HEK293 (cell line): ENCODE data around the gene CAB39.

Experiments
- BCL11A ChIP-seq: fragments of 450-650 bp; formaldehyde crosslinking; IDR thresholded peaks from 2 replicates; pipeline ENCODE4 v1.5.1; 2016; ENCODE audit warnings: low read depth, missing biosample characterization, missing genetic modification characterization
- ZBTB21 ChIP-seq: fragments of 450-650 bp; formaldehyde crosslinking; IDR thresholded peaks from 2 replicates; pipeline ENCODE4 v1.5.1; 2017; ENCODE audit warnings: missing biosample characterization, missing genetic modification characterization
- ZNF266 ChIP-seq: fragments of 450-650 bp; formaldehyde crosslinking; IDR thresholded peaks from 2 replicates; pipeline ENCODE4 v1.5.1; 2016; ENCODE audit warnings: missing biosample characterization, missing genetic modification characterization, low read depth
- ZNF302 ChIP-seq: fragments of 450-650 bp; formaldehyde crosslinking; IDR thresholded peaks from 2 replicates; pipeline ENCODE4 v1.5.1; 2016; ENCODE audit warnings: missing biosample characterization, missing genetic modification characterization, low read depth
- ZNF530 ChIP-seq: fragments of 450-650 bp; formaldehyde crosslinking; IDR thresholded peaks from 2 replicates; pipeline ENCODE4 v1.5.1; 2016; ENCODE audit warnings: low read depth, missing biosample characterization, missing genetic modification characterization
- ZNF660 ChIP-seq: fragments of 450-650 bp; IDR thresholded peaks from 2 replicates; pipeline ENCODE4 v1.5.1; 2018; ENCODE audit warnings: missing biosample characterization, mild to moderate bottlenecking, missing genetic modification characterization
- TF ChIP-seq, protein P1 (sequence below): fragments of 450-650 bp; formaldehyde crosslinking; IDR thresholded peaks from 2 replicates; pipeline ENCODE4 v1.5.1; 2016; ENCODE audit warnings: missing biosample characterization, missing genetic modification characterization
- TF ChIP-seq, protein P2 (sequence below): fragments of 450-650 bp; IDR thresholded peaks from 2 replicates; pipeline ENCODE4 v1.5.1; 2018; ENCODE audit warnings: missing biosample characterization, missing genetic modification characterization
- TF ChIP-seq, protein P3 (sequence below): fragments of 450-650 bp; formaldehyde crosslinking; IDR thresholded peaks from 2 replicates; pipeline ENCODE4 v1.5.1; 2016; ENCODE audit warnings: missing biosample characterization, missing genetic modification characterization
- TF ChIP-seq, protein P4 (sequence below): fragments of 450-650 bp; formaldehyde crosslinking; IDR thresholded peaks from 2 replicates; pipeline ENCODE4 v1.5.1; 2016; ENCODE audit warnings: missing biosample characterization, missing genetic modification characterization

DNA sequence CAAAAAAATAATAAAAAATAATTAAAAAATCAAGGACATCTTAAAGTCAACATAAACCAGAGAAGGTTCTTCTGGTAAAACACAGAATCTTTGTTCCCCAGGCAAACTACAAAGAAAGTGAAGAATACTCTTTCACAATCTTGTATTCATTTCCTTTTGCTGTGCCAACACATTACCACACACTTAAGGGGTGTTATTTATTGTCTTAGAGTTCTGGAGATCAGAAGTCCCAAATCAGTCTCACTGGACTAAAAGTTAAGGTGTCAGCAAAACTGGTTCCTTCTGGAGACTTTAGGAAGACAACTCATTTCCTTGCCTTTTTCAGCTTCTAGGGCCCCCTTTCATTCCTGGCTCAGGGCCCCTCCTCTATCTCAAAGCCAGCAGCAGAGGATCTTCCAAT lies 12.2 kb upstream of the CAB39 start:
- TF ChIP-seq, protein P1, sequence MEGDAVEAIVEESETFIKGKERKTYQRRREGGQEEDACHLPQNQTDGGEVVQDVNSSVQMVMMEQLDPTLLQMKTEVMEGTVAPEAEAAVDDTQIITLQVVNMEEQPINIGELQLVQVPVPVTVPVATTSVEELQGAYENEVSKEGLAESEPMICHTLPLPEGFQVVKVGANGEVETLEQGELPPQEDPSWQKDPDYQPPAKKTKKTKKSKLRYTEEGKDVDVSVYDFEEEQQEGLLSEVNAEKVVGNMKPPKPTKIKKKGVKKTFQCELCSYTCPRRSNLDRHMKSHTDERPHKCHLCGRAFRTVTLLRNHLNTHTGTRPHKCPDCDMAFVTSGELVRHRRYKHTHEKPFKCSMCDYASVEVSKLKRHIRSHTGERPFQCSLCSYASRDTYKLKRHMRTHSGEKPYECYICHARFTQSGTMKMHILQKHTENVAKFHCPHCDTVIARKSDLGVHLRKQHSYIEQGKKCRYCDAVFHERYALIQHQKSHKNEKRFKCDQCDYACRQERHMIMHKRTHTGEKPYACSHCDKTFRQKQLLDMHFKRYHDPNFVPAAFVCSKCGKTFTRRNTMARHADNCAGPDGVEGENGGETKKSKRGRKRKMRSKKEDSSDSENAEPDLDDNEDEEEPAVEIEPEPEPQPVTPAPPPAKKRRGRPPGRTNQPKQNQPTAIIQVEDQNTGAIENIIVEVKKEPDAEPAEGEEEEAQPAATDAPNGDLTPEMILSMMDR (tag by site-specific recombination): no peak
- TF ChIP-seq BCL11A (tag by site-specific recombination) (no peak), ZNF530 (tag by site-specific recombination) (no peak), ZNF660 (tag by site-specific recombination) (no peak), ZNF266 (tag by site-specific recombination) (no peak), ZBTB21 (no peak), ZNF302 (tag by site-specific recombination) (no peak)
- TF ChIP-seq, protein P2, sequence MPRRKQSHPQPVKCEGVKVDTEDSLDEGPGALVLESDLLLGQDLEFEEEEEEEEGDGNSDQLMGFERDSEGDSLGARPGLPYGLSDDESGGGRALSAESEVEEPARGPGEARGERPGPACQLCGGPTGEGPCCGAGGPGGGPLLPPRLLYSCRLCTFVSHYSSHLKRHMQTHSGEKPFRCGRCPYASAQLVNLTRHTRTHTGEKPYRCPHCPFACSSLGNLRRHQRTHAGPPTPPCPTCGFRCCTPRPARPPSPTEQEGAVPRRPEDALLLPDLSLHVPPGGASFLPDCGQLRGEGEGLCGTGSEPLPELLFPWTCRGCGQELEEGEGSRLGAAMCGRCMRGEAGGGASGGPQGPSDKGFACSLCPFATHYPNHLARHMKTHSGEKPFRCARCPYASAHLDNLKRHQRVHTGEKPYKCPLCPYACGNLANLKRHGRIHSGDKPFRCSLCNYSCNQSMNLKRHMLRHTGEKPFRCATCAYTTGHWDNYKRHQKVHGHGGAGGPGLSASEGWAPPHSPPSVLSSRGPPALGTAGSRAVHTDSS: no peak
- TF ChIP-seq, protein P3, sequence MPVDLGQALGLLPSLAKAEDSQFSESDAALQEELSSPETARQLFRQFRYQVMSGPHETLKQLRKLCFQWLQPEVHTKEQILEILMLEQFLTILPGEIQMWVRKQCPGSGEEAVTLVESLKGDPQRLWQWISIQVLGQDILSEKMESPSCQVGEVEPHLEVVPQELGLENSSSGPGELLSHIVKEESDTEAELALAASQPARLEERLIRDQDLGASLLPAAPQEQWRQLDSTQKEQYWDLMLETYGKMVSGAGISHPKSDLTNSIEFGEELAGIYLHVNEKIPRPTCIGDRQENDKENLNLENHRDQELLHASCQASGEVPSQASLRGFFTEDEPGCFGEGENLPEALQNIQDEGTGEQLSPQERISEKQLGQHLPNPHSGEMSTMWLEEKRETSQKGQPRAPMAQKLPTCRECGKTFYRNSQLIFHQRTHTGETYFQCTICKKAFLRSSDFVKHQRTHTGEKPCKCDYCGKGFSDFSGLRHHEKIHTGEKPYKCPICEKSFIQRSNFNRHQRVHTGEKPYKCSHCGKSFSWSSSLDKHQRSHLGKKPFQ (tag by site-specific recombination): no peak
- TF ChIP-seq, protein P4, sequence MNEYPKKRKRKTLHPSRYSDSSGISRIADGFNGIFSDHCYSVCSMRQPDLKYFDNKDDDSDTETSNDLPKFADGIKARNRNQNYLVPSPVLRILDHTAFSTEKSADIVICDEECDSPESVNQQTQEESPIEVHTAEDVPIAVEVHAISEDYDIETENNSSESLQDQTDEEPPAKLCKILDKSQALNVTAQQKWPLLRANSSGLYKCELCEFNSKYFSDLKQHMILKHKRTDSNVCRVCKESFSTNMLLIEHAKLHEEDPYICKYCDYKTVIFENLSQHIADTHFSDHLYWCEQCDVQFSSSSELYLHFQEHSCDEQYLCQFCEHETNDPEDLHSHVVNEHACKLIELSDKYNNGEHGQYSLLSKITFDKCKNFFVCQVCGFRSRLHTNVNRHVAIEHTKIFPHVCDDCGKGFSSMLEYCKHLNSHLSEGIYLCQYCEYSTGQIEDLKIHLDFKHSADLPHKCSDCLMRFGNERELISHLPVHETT (tag by site-specific recombination): no peak
